Panc1 (cell line): ENCODE measurements around the gene OSGIN1. TPM values are rescaled to one million over a fixed set of nuclear protein-coding genes. Genes with fewer than 3 reads are reported as not detected.

ENCODE experiments used
- ATAC-seq: fragments of 200-7000 bp; cut with Tn5 transposase; 2 replicates; pipeline ENCODE4 v1.9.1; 2020; ENCODE audit warnings: mild to moderate bottlenecking, moderate library complexity
- BruUV-seq: library from RNA; stranded (reverse); fragments of 400-500 nt; replicated peaks from 2 replicates; lab custom pipeline; 2021; lab: Mats Ljungman, UMichigan
- CTCF ChIA-PET: fragments of 300-600 bp; sonication (Branson Sonifier 250); formaldehyde crosslinking; loops from one replicate; lab custom pipeline; 2022; ENCODE audit warnings: antibody characterized with exemption; lab: Charles Lee
- POLR2A ChIA-PET: fragments of 300-600 bp; sonication (Branson Sonifier 250); formaldehyde crosslinking; loops from one replicate; lab custom pipeline; 2022; ENCODE audit warnings: antibody characterized with exemption; lab: Charles Lee
- DNase-seq: peaks from one replicate; pipeline ENCODE4 v3.0.0-alpha.2; 2010; ENCODE audit warnings: low read depth, low spot score
- H3K27ac ChIP-seq: 2 replicates; pipeline ENCODE4 v1.5.1; 2011; ENCODE audit warnings: mild to moderate bottlenecking, low read length, inconsistent platforms
- H3K27me3 ChIP-seq: fragments of 200-500 bp; sonication (Bioruptor generic); 2 replicates; pipeline ENCODE4 v1.6.0; 2014; ENCODE audit warnings: low read length, inconsistent platforms; ENCODE audit not compliant: control insufficient read depth, insufficient read depth
- H3K36me3 ChIP-seq: fragments of 200-500 bp; sonication (Bioruptor generic); 2 replicates; pipeline ENCODE4 v1.5.1; 2014; ENCODE audit warnings: inconsistent platforms, mild to moderate bottlenecking, low read length, moderate library complexity; ENCODE audit not compliant: control insufficient read depth, insufficient read depth
- H3K4me1 ChIP-seq: 2 replicates; pipeline ENCODE4 v1.5.1; 2011; ENCODE audit warnings: inconsistent platforms, mild to moderate bottlenecking, low read length, moderate library complexity; ENCODE audit not compliant: control insufficient read depth, insufficient read depth
- H3K4me3 ChIP-seq, 2 experiments: 2 replicates each; pipeline ENCODE4 v1.5.1; 2011 to 2012; ENCODE audit warnings: low read depth in 2 of 2, low read length in 2 of 2, mild to moderate bottlenecking in 2 of 2, inconsistent platforms in 1 of 2, moderate library complexity in 1 of 2
- H3K9me3 ChIP-seq: fragments of 200-500 bp; sonication (Bioruptor generic); 2 replicates; pipeline ENCODE4 v1.5.1; 2014; ENCODE audit warnings: low read depth, mild to moderate bottlenecking, inconsistent platforms, low read length, moderate library complexity; ENCODE audit not compliant: control insufficient read depth, insufficient read depth
- POLR2AphosphoS5 ChIP-seq: IDR thresholded peaks from 2 replicates; pipeline ENCODE4 v1.6.1; 2012; ENCODE audit warnings: mild to moderate bottlenecking, low read depth, low read length, moderate library complexity
- SIN3A ChIP-seq: IDR thresholded peaks from 2 replicates; pipeline ENCODE4 v1.6.1; 2012; ENCODE audit warnings: low read depth, mild to moderate bottlenecking, low read length, moderate library complexity, borderline replicate concordance; ENCODE audit not compliant: insufficient read depth
- TCF7L2 ChIP-seq: IDR thresholded peaks from 2 replicates; pipeline ENCODE4 v1.6.1; 2011; ENCODE audit warnings: mild to moderate bottlenecking, low read depth, low read length, inconsistent platforms
- in situ Hi-C: cut with HindIII; loops from 2 replicates; pipeline ENCODE4 v1.10.0; 2016; ENCODE audit warnings: low sequenced_read_pairs, low pct_unique_long_range_greater_than_20kb
- intact Hi-C: fragments of 100-400 bp; cut with micrococcal nuclease; formaldehyde crosslinking; loops from one replicate; pipeline ENCODE4 v1.10.0; 2022; ENCODE audit not compliant: unreplicated experiment
- total RNA-seq: library from RNA; stranded (reverse); gene quantifications from one replicate; pipeline ENCODE4 v1.2.1, GENCODE V29; 2021; ENCODE audit not compliant: unreplicated experiment
- TF ChIP-seq, protein P1 (sequence below), 2 experiments: IDR thresholded peaks; 2 replicates each; pipeline ENCODE4 v1.6.1; 2011 to 2012; ENCODE audit warnings: low read depth in 2 of 2, control low read depth in 1 of 2, low read length in 1 of 2, mild to moderate bottlenecking in 1 of 2, moderate library complexity in 1 of 2; ENCODE audit not compliant: insufficient read depth in 1 of 2
- TF ChIP-seq, protein P2 (sequence below): fragments of 450-650 bp; IDR thresholded peaks from 2 replicates; pipeline ENCODE4 v1.5.1; 2017; ENCODE audit warnings: mild to moderate bottlenecking

OSGIN1 gene
- total RNA-seq, 1 experiment from 2014 or later: 4.9 TPM

DNA sequence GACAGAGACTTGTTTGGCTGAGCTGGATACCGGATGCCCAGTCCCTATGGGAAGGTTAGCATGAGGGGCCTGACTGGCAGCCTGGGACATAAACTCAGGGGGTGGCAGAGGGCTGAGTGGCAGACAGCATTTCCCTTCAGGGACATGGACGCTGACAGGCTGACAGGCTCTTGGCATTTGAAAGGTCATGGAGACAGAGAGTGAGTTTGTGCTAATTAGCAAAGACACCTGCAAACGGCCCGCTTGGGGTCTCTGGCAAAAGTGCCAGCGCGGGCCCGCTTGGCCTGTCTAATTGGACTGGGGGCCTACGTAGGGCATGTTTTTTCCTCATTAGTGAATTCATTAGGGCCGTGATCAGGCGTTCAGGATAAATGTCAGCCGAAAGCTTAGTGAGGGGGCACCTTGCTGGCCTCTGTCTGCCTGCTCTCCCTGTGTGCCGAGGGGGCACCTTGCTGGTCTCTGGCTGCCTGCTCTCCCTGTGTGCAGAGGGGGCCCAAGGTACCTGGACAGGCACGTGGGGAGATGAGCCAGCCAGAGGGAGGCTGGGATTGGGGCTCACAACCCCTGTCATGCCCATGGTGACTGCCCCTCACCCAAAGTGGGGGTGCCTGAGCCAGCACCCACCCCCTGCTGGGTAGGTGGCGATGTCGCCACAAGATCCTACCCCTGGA lies 22.7 kb downstream of the OSGIN1 start:
- ATAC-seq: peak; percentile 28; the same call in 1 of the 2 replicates
- in situ Hi-C loops: no loop called here
- TF ChIP-seq SIN3A (no peak), POLR2AphosphoS5 (no peak), TCF7L2 (no peak)
- TF ChIP-seq, protein P1, sequence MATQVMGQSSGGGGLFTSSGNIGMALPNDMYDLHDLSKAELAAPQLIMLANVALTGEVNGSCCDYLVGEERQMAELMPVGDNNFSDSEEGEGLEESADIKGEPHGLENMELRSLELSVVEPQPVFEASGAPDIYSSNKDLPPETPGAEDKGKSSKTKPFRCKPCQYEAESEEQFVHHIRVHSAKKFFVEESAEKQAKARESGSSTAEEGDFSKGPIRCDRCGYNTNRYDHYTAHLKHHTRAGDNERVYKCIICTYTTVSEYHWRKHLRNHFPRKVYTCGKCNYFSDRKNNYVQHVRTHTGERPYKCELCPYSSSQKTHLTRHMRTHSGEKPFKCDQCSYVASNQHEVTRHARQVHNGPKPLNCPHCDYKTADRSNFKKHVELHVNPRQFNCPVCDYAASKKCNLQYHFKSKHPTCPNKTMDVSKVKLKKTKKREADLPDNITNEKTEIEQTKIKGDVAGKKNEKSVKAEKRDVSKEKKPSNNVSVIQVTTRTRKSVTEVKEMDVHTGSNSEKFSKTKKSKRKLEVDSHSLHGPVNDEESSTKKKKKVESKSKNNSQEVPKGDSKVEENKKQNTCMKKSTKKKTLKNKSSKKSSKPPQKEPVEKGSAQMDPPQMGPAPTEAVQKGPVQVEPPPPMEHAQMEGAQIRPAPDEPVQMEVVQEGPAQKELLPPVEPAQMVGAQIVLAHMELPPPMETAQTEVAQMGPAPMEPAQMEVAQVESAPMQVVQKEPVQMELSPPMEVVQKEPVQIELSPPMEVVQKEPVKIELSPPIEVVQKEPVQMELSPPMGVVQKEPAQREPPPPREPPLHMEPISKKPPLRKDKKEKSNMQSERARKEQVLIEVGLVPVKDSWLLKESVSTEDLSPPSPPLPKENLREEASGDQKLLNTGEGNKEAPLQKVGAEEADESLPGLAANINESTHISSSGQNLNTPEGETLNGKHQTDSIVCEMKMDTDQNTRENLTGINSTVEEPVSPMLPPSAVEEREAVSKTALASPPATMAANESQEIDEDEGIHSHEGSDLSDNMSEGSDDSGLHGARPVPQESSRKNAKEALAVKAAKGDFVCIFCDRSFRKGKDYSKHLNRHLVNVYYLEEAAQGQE (IDR thresholded peaks at IDR 0.05; ENCODE audit: insufficient read depth in 1 of 2, low read depth in 2 of 2, low read length in 1 of 2): no peak
- TF ChIP-seq, protein P2, sequence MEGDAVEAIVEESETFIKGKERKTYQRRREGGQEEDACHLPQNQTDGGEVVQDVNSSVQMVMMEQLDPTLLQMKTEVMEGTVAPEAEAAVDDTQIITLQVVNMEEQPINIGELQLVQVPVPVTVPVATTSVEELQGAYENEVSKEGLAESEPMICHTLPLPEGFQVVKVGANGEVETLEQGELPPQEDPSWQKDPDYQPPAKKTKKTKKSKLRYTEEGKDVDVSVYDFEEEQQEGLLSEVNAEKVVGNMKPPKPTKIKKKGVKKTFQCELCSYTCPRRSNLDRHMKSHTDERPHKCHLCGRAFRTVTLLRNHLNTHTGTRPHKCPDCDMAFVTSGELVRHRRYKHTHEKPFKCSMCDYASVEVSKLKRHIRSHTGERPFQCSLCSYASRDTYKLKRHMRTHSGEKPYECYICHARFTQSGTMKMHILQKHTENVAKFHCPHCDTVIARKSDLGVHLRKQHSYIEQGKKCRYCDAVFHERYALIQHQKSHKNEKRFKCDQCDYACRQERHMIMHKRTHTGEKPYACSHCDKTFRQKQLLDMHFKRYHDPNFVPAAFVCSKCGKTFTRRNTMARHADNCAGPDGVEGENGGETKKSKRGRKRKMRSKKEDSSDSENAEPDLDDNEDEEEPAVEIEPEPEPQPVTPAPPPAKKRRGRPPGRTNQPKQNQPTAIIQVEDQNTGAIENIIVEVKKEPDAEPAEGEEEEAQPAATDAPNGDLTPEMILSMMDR: no peak
- BruUV-seq: no TSS peak
- Histone ChIP-seq H3K36me3 (no peaks in the 10 kb centered on the region), H3K9me3 (no peaks in the 10 kb centered on the region), H3K27me3 (no peaks in the 10 kb centered on the region), H3K4me1 (no peaks in the 10 kb centered on the region), H3K4me3 (no peak overlapping the region), H3K27ac (no peak overlapping the region)
- intact Hi-C loops: no loop called here
- ChIA-PET POLR2A (no interaction called here), CTCF (no interaction called here)
- no peak for DNase-seq

DNA sequence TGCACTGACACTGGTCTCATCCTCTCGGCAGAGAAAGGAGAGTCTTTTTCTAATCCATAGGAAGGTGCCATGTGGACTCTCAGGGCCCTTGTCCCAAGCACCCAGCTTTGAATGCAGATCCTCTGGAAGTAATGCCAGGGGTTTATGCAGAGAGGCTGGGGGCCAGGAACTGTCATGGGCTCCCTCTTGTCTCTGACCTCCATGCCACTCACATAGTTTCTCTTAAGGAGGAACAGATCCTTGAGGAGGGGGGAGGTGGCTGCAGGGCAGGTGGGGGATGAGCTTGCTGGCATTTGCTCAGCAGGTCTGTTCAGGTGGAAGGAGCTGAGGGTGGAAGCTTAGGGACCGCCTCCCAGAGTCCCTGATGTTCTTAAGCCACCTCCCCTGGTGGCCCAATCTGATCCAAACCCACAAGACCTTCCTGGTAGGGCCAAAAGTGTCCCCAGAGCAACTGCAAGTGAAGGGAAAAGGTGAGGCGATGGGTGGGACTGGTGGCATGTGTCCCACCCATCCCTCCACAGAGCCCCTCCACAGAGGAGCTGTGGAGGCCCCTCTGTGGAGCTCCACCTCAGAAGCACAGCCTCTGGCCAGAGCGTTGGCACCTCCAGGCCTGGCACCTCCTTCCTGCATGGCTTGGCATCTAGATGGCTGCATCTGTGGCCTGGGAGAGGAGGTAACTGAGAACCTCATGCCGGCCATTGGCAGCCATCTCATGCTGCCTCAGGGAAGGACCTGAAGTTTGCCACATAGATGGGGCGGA lies 24.2 kb downstream of the OSGIN1 start:
- Histone ChIP-seq H3K27ac (no peak overlapping the region), H3K27me3 (no peaks in the 10 kb centered on the region), H3K9me3 (no peaks in the 10 kb centered on the region), H3K4me3 (no peak overlapping the region), H3K4me1 (no peaks in the 10 kb centered on the region), H3K36me3 (no peaks in the 10 kb centered on the region)
- ChIA-PET CTCF (no interaction called here), POLR2A (no interaction called here)
- in situ Hi-C loops: no loop called here
- no peak for ATAC-seq
- TF ChIP-seq, protein P1 (IDR thresholded peaks at IDR 0.05; ENCODE audit: insufficient read depth in 1 of 2, low read depth in 2 of 2, low read length in 1 of 2): no peak
- TF ChIP-seq POLR2AphosphoS5: no peak
- no peak for TF ChIP-seq TCF7L2
- TF ChIP-seq, protein P2: no peak
- no peak for TF ChIP-seq SIN3A
- BruUV-seq: no TSS peak
- no peak for DNase-seq
- intact Hi-C loops: no loop called here
